GM12864 (cell line): ENCODE measurements around the gene EFHC2.

Experiments used
- DNase-seq: peaks from one replicate; pipeline ENCODE4 v3.0.0-alpha.2; 2011; ENCODE audit warnings: low read depth
- H3K4me3 ChIP-seq: 2 replicates; pipeline ENCODE4 v1.5.1; 2011; ENCODE audit warnings: mild to moderate bottlenecking, low read depth, low read length, control low read depth
- CTCF ChIP-seq: IDR thresholded peaks from 2 replicates; pipeline ENCODE4 v1.5.1; 2011; ENCODE audit warnings: low read depth, mild to moderate bottlenecking, moderate library complexity, low read length, control low read depth, inconsistent platforms; ENCODE audit errors: missing control alignments

Gene EFHC2

DNA sequence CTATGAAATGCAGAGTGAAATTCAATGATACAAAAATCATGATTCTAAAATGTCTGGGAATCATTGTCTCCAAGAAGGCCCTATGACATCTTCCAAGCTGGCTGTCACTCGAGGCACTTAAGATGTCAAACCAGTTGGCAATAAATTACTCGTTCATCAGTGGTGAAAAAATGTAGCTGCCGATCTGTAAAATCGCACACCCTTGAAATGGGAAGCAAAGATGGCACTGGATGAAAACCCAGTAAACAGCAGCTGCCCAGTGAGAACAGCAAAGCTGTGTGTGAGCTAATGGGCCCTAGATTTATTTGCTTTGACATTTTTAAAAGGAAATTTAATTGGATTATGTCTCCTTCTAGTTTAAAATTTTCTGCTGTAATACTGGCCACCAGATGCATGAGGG, 188.3 kb downstream of the EFHC2 start:
- no peak for DNase-seq
- no peak for TF ChIP-seq CTCF

GRCh38 chrX:44152852-44153251, 190.6 kb downstream of the EFHC2 start:
- no peak overlapping the region for H3K4me3 ChIP-seq
- no peak for DNase-seq
- no peak for TF ChIP-seq CTCF

More for the DNA sequence above, 188.3 kb downstream of the EFHC2 start:
- no peak overlapping the region for H3K4me3 ChIP-seq

DNA sequence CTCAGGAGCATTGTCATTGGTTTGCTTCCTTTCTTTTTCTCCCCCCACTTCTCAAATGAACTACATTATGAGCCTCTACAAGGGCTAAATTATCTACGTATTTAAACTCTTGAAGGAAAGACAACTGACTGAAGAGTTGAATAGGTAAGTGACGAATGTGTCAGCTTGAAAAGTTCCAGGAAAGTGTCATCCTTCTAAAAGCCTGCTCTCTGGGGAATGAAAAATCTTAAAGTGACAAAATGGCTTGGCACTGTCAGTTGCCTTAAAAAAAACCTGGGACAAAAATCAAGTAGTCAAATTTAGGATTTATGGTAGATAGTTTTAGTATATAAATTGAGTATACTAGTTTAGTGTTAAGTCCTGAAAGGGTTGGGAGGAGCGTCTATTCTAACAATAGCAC, 196.3 kb downstream of the EFHC2 start:
- no peak for TF ChIP-seq CTCF
- no peak overlapping the region for H3K4me3 ChIP-seq
- no peak for DNase-seq

DNA sequence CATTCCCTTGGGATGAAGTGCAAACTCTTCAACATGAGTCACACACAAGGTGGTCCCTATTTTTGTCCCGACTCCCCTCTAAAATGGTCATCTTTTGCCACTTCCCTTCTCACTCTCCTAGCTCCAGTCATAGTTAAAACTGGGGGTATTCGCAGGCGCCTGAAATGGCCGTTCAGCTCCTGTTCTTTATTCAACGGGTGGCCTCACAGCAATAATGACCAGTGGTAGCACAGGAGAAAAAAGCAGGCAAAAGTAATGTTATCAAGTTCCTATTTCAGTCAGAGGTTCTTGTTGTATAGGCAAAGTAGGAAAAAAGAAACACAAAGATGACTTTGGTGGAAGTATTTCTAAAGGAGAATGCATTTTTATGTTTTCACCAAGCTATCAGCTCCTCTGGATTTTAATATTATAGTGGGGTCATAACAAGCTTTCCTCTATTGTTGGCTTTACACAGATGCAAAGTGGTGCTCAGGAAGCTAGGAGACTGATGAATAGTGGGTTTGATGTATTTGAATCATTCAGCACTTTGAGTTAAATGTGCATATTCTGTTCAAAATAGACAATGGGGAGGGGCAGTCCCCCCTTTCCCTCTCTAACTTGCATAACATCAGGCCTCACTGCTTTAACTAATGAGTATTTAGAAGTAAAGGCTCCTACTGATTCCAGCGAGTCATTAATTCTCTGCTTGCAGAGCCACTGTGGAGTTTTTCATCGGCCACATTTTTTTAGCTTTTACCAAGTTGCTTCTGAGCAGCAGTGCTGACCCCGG, 199.1 kb downstream of the EFHC2 start:
- no peak for TF ChIP-seq CTCF
- H3K4me3 ChIP-seq, result no peak overlapping the region
- DNase-seq, result no peak

GRCh38 chrX:44143061-44143602, 200.3 kb downstream of the EFHC2 start:
- no peak overlapping the region for H3K4me3 ChIP-seq
- no peak for TF ChIP-seq CTCF
- DNase-seq, result no peak

- H3K4me3 ChIP-seq, result no peak overlapping the region
- no peak for DNase-seq
- no peak for TF ChIP-seq CTCF
These were observed 213.3 kb downstream of the EFHC2 start for GRCh38 chrX:44130189-44130588.

- no peak for DNase-seq
- TF ChIP-seq CTCF, result no peak
- no peak overlapping the region for H3K4me3 ChIP-seq
These were observed 230.1 kb downstream of the EFHC2 start for GRCh38 chrX:44113337-44113736.
